ENCODE data around the gene TRAP1. TPM values are rescaled to one million over a fixed set of nuclear protein-coding genes. Genes with fewer than 3 reads are reported as not detected.

TRAP1 gene
- 100 to 1,000 TPM in 1 of 2 donors, 10 to 100 TPM in 1; 96.0 to 129 TPM for total RNA-seq
- 100 to 1,000 TPM in 1 of 2 donors, 10 to 100 TPM in 1; 78.3 to 148 TPM for polyA plus RNA-seq

- Histone ChIP-seq H3K4me3 (ENCODE audit: low read depth in 1 of 3, low read length in 3 of 3) (peak within 1 kb of the TSS; percentile 87 to 99 (median 87)), H3K9me3 (ENCODE audit: control insufficient read depth in 4 of 4, low read length in 3 of 4) (no peaks in the 10 kb centered on the region), H3K4me1 (ENCODE audit: control insufficient read depth in 4 of 4, insufficient read depth in 4 of 4, low read length in 3 of 4) (peaks cover 0 to 26% (median 13%) of the 10 kb centered on the region in 4 donors), H3K27me3 (ENCODE audit: control insufficient read depth in 4 of 4, insufficient read depth in 4 of 4, low read length in 3 of 4) (no peaks in the 10 kb centered on the region), H3K36me3 (ENCODE audit: control insufficient read depth in 4 of 4, insufficient read depth in 3 of 4, low read depth in 1 of 4, low read length in 3 of 4) (peaks cover 0 to 3% (median 1%) of the 10 kb centered on the region in 4 donors), H3K27ac (ENCODE audit: low read depth in 1 of 2, low read length in 2 of 2) (peak within 1 kb of the TSS; percentile 78 to 87), H3K9ac (ENCODE audit: low read depth in 1 of 2, low read length in 2 of 2) (peak within 1 kb of the TSS; percentile 38 to 92)
- TF ChIP-seq, protein P1, sequence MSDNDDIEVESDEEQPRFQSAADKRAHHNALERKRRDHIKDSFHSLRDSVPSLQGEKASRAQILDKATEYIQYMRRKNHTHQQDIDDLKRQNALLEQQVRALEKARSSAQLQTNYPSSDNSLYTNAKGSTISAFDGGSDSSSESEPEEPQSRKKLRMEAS (IDR thresholded peaks at IDR 0.05) = no peak
- TF ChIP-seq, protein P2, sequence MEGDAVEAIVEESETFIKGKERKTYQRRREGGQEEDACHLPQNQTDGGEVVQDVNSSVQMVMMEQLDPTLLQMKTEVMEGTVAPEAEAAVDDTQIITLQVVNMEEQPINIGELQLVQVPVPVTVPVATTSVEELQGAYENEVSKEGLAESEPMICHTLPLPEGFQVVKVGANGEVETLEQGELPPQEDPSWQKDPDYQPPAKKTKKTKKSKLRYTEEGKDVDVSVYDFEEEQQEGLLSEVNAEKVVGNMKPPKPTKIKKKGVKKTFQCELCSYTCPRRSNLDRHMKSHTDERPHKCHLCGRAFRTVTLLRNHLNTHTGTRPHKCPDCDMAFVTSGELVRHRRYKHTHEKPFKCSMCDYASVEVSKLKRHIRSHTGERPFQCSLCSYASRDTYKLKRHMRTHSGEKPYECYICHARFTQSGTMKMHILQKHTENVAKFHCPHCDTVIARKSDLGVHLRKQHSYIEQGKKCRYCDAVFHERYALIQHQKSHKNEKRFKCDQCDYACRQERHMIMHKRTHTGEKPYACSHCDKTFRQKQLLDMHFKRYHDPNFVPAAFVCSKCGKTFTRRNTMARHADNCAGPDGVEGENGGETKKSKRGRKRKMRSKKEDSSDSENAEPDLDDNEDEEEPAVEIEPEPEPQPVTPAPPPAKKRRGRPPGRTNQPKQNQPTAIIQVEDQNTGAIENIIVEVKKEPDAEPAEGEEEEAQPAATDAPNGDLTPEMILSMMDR (IDR thresholded peaks at IDR 0.05; ENCODE audit: low read depth, low read length, missing input control) = no peak
- TF ChIP-seq EGR1 (IDR thresholded peaks at IDR 0.05; ENCODE audit: low read depth in 2 of 2) (no peak), SP1 (IDR thresholded peaks at IDR 0.05) (no peak), HNF4G (IDR thresholded peaks at IDR 0.05) (no peak), FOXA2 (IDR thresholded peaks at IDR 0.05) (no peak), RAD21 (IDR thresholded peaks at IDR 0.05) (no peak), HNF4A (conservative IDR thresholded peaks at IDR 0.05) (no peak), YY1 (IDR thresholded peaks at IDR 0.05) (no peak)
- TF ChIP-seq, protein P3, sequence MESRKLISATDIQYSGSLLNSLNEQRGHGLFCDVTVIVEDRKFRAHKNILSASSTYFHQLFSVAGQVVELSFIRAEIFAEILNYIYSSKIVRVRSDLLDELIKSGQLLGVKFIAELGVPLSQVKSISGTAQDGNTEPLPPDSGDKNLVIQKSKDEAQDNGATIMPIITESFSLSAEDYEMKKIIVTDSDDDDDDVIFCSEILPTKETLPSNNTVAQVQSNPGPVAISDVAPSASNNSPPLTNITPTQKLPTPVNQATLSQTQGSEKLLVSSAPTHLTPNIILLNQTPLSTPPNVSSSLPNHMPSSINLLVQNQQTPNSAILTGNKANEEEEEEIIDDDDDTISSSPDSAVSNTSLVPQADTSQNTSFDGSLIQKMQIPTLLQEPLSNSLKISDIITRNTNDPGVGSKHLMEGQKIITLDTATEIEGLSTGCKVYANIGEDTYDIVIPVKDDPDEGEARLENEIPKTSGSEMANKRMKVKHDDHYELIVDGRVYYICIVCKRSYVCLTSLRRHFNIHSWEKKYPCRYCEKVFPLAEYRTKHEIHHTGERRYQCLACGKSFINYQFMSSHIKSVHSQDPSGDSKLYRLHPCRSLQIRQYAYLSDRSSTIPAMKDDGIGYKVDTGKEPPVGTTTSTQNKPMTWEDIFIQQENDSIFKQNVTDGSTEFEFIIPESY (IDR thresholded peaks at IDR 0.05) = no peak
- peak; percentile 97 for DNase-seq (ENCODE audit: low spot score)
- WGBS = under 1% methylated on average over 95 of the region's 95 CpGs
Measured at GRCh38 chr16:3717235-3718018, at the start of gene TRAP1. TSS of gene TRAP1 (minus strand) at chr16:3717524. CDS start at chr16:3717508, 16 bp downstream.

- TF ChIP-seq YY1 (IDR thresholded peaks at IDR 0.05) (no peak), EGR1 (IDR thresholded peaks at IDR 0.05; ENCODE audit: low read depth in 2 of 2) (no peak), RAD21 (IDR thresholded peaks at IDR 0.05) (no peak), HNF4G (IDR thresholded peaks at IDR 0.05) (no peak), FOXA1 (IDR thresholded peaks at IDR 0.05) (no peak), REST (IDR thresholded peaks at IDR 0.05) (no peak), HNF4A (conservative IDR thresholded peaks at IDR 0.05) (no peak), NR2F2 (IDR thresholded peaks at IDR 0.05) (no peak), GABPA (IDR thresholded peaks at IDR 0.05 in 1 of 2, conservative IDR thresholded peaks at IDR 0.05 in 1 of 2) (no peak)
- TF ChIP-seq, protein P3 (IDR thresholded peaks at IDR 0.05) = no peak
- TF ChIP-seq, protein P1 (IDR thresholded peaks at IDR 0.05) = no peak
- TF ChIP-seq, protein P4, sequence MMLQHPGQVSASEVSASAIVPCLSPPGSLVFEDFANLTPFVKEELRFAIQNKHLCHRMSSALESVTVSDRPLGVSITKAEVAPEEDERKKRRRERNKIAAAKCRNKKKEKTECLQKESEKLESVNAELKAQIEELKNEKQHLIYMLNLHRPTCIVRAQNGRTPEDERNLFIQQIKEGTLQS (IDR thresholded peaks at IDR 0.05) = no peak
- Histone ChIP-seq H3K27me3 (ENCODE audit: control insufficient read depth in 4 of 4, insufficient read depth in 4 of 4, low read length in 3 of 4) (no peaks in the 10 kb centered on the region), H3K27ac (ENCODE audit: low read depth in 1 of 2, low read length in 2 of 2) (no peak overlapping the region), H3K4me1 (ENCODE audit: control insufficient read depth in 4 of 4, insufficient read depth in 4 of 4, low read length in 3 of 4) (no peaks in the 10 kb centered on the region), H3K9me3 (ENCODE audit: control insufficient read depth in 4 of 4, low read length in 3 of 4) (no peaks in the 10 kb centered on the region), H3K4me3 (ENCODE audit: low read depth in 1 of 3, low read length in 3 of 3) (no peak overlapping the region), H3K36me3 (ENCODE audit: control insufficient read depth in 4 of 4, insufficient read depth in 3 of 4, low read depth in 1 of 4, low read length in 3 of 4) (peaks cover 14 to 73% (median 57%) of the 10 kb centered on the region in 4 donors), H3K9ac (ENCODE audit: low read depth in 1 of 2, low read length in 2 of 2) (no peak overlapping the region)
- no peak for DNase-seq (ENCODE audit: low spot score)
- WGBS = 80% methylated on average over 3 of the region's 3 CpGs
Measured at GRCh38 chr16:3766177-3766576, 48.9 kb upstream of the TRAP1 start.

Measured in liver (tissue), 9 donors.